LHCN-M2 (cell line): ENCODE results near the gene HS3ST1. TPM values are rescaled to one million over a fixed set of nuclear protein-coding genes. Genes with fewer than 3 reads are reported as not detected.
A peak's percentile ranks its signal among the peaks of the same experiment; 100 is the strongest.
"Not testable (repeated sequence)": the region's sequence is repeated elsewhere in the genome, so short reads cannot be mapped to it uniquely, and the experiment has no call there.

Source experiments
- DNase-seq: peaks from one replicate; pipeline ENCODE4 v3.0.0-alpha.2; 2012; ENCODE audit warnings: low read depth
- total RNA-seq: library from RNA; depleted of rRNA; stranded (reverse); fragments of >200 nt; gene quantifications from 2 replicates; pipeline ENCODE4 v1.2.3, GENCODE V29; 2014

The HS3ST1 gene
- total RNA-seq, 1 experiment from 2014 or later = 0.06 TPM

DNA sequence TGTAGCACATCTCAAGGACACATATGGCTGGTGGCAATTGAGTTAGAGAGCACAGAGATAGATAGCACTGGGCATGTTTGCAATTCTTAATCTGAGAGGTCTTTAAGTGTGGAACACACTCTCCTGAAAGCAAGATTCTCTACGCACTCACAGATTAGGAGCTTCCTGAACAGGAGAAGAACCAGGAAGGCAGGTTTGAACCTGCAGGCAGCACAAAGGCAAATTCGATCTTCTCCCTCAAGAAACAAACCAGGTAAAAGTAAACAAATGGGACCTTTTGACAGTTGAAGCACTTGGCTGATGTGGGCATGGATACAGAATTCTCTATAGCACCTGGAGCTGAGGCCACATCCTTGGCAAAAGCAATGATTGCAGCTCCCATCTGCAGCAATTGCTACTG, 24.3 kb downstream of the HS3ST1 start:
- DNase-seq = no peak

DNA sequence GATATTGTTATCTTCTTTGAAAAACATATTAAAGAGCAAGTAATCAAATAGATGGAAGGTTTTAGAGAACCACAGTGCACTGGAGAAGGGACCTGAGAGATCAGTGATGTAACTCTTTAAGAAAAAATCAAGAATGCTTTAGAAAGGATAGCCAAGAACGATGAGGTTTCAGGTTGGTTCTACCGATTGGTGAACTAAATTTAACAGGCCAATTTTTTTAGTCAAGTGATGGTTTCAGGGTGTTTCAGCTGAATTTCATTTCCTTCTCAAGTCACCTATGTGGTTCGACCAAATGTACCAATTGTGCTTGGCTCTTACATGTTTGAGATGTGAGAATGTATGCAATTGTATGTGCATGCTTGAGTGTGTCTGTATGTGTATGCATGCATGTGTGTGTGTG, 26.5 kb downstream of the HS3ST1 start:
- DNase-seq = no peak

GRCh38 chr4:11399461-11399971, 29.2 kb downstream of the HS3ST1 start:
- DNase-seq = no peak

DNA sequence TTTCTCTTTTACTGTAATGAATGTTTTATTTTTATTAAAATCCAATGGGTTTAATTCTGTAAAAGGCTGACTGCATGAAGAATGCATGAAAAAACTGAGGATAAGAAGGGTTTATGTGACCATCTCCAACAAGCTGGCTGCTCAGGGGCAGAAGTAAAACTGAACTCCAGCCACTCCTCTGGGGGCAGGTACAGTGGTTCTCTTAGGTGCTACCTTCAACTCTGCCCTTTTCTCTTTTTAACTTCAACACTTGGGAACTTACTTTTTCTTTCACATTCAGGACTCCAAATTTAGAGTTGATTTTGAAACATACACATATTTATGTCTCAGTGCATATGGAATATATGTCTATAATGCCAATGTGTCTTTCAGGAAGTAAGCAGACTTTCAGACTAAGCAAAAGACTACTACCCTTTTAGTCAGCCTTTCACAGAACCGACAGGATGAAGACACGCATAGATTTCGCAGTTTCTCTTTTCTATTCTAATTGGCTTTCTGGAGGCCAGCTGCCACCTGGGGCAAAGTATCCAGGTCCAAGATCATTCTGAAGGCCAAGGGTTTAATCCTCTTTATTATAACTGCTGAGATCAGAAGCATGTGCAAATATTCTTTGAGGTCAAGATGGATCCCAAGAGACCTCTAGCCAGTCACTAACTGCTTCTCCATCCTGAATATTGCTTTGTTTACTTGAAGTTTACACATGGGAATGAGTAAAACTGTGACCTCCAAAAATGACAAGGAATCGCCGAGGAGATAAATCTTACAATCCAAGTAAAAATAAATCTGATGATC, 30.7 kb downstream of the HS3ST1 start:
- DNase-seq = peak; percentile 20

GRCh38 chr4:11397146-11397545, 31.5 kb downstream of the HS3ST1 start:
- no peak for DNase-seq

GRCh38 chr4:11393551-11393950, 35.1 kb downstream of the HS3ST1 start:
- no peak for DNase-seq

DNA sequence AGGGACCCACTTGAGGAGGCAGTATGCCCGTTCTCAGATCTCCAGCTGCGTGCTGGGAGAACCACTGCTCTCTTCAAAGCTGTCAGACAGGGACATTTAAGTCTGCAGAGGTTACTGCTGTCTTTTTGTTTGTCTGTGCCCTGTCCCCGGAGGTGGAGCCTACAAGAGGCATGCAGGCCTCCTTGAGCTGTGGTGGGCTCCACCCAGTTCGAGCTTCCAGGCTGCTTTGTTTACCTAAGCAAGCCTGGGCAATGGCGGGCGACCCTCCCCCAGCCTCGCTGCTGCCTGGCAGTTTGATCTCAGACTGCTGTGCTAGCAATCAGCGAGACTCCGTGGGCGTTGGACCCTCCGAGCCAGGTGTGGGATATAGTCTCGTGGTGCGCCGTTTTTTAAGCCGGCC, 44.6 kb downstream of the HS3ST1 start:
- DNase-seq = not testable (repeated sequence)

DNA sequence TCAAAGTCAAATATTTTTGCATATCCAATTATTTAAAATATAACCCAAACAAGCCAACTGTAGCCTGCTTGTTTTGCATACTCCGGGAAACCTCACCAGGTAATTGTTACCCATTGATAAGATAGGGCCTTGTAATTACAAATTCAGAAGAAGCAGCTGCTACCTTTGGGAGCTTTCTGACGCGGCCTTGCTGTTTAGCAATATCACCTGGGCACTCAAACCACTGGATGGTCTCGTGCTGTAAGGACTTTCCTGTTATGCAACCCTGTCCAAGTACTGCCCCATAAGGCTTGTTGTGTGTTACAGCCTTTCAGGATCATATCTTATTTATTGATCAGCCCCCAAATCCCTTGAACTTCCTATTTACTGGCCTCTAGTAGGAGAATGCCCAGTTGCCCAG, 52.1 kb downstream of the HS3ST1 start:
- no peak for DNase-seq

GRCh38 chr4:11376146-11376545, 52.5 kb downstream of the HS3ST1 start:
- no peak for DNase-seq

- DNase-seq = no peak
Measured at GRCh38 chr4:11368701-11369115, 60.0 kb downstream of the HS3ST1 start.

GRCh38 chr4:11367371-11367770, 61.3 kb downstream of the HS3ST1 start:
- no peak for DNase-seq

DNA sequence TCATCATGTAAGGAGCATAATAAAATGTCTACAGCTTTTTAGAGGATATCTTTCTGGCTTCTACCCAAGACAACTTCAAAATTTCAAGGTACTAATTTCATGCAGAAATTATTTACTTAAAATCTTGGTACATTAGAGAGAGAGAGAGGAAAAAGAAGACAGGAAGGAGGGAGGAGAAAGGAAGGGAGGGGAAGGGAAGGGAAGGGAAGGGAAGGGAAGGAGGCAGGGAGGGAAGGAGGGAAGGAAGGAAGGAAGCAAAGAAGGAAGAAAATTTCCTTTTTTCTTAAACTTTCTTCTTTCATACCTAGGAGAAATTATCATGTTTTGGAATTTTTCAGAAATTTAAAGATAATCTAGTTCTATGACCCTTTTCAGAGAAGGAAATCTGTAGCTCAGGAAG, 61.8 kb downstream of the HS3ST1 start:
- no peak for DNase-seq

GRCh38 chr4:11365039-11365438, 63.7 kb downstream of the HS3ST1 start:
- DNase-seq = no peak

DNA sequence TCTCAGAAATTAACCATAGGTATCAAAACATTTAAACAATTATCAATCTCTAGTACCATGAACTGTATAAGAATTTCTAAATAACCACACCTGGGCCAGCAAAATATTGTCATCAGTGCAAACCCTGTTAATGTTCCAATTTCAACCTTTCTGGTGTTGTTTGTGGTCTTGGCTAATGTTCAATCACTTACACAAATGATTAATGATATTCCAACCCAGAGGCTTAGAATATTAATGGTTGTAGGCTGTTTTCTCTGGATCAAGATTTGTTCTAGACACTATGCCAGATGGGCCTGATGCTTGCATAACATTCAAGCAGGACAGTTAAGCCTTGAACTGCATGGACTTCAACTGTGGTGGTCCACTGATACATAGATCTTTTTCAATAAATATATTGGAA, 69.1 kb downstream of the HS3ST1 start:
- DNase-seq = no peak

- DNase-seq = no peak
Measured at GRCh38 chr4:11355226-11355625, 73.5 kb downstream of the HS3ST1 start.

GRCh38 chr4:11354531-11354930, 74.2 kb downstream of the HS3ST1 start:
- DNase-seq = no peak

DNA sequence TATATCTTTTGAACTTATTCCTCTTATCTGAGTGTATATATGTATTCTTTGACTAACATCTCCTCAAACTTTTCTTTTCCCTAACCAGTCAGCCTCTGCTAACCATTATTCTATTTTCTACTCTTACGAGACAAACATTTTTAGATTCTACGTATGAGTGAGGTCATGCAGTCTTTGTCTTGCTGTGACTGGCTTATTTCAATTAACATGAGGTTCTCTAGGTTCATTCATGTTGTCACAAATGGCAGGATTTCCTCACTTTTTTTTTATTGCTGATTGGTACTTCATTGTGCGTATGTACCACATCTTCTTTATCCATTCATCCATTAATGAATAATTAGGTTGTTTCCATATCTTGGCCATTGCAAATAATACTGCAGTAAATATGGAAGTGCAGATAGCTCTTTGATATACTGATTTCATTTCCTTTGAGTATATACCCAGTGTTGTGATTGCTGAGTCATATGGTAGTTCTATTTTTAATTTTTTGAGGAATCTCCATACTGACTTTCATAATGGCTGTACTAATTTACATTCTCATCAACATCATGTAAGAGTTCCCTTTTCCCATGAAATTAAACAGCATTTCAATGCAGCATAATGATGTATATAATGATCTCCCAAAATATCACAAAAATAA, 80.1 kb downstream of the HS3ST1 start:
- DNase-seq = no peak

- no peak for DNase-seq
Measured at GRCh38 chr4:11344916-11345315, 83.8 kb downstream of the HS3ST1 start.

DNA sequence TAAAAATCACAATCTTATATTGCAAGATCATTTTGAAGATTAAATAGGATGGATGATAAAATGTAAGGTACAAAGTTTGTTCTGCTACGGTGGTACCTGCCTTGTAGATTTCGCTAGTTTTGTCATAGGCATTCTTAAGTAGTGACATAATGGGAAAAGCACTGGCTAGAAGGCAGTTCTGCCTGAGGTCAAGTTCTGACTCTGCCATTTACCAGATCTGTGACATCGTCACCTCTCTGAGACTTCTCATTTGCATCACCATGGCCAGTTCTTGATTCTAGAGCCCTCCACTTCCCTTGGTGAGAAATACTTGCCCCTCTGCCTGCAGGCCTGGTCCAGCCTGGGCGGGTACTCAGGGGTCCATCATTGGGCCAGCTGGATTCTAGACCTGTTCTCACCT, 85.2 kb downstream of the HS3ST1 start:
- no peak for DNase-seq
